CD4-positive, alpha-beta T cell treated with Interleukin-4 for 4 hours (primary cell): Measurements from ENCODE around the gene SLC4A5.

ENCODE experiments used
- DNase-seq: peaks from one replicate; pipeline ENCODE4 v3.0.0-alpha.2; 2020

Gene SLC4A5, protein sequence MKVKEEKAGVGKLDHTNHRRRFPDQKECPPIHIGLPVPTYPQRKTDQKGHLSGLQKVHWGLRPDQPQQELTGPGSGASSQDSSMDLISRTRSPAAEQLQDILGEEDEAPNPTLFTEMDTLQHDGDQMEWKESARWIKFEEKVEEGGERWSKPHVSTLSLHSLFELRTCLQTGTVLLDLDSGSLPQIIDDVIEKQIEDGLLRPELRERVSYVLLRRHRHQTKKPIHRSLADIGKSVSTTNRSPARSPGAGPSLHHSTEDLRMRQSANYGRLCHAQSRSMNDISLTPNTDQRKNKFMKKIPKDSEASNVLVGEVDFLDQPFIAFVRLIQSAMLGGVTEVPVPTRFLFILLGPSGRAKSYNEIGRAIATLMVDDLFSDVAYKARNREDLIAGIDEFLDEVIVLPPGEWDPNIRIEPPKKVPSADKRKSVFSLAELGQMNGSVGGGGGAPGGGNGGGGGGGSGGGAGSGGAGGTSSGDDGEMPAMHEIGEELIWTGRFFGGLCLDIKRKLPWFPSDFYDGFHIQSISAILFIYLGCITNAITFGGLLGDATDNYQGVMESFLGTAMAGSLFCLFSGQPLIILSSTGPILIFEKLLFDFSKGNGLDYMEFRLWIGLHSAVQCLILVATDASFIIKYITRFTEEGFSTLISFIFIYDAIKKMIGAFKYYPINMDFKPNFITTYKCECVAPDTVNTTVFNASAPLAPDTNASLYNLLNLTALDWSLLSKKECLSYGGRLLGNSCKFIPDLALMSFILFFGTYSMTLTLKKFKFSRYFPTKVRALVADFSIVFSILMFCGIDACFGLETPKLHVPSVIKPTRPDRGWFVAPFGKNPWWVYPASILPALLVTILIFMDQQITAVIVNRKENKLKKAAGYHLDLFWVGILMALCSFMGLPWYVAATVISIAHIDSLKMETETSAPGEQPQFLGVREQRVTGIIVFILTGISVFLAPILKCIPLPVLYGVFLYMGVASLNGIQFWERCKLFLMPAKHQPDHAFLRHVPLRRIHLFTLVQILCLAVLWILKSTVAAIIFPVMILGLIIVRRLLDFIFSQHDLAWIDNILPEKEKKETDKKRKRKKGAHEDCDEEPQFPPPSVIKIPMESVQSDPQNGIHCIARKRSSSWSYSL

DNA sequence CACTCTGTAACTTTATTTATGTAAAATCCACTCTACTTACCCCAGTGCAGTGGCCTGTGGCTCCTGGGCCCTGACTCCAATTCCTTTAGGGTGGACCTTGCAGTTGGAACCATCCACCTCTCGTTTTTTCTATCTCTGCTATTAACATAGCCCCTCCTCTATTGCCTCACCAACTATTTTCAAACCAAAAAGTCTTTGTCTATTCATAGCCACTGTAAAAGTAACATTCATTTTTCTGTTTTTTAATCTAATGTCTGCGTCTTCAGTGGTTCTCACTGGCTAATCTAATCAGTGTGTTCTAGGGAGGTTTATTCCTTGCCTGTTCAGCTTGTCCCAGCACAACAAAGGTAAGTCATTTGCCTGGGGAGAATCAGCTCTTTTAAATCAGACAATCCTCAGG is at the start of gene SLC4A5:
SLC4A5 (minus strand) TSS at position 101 of the 400 bp plus-strand sequence. CDS start 28,393 bp downstream, outside the sequence.
- DNase-seq, result no peak

DNA sequence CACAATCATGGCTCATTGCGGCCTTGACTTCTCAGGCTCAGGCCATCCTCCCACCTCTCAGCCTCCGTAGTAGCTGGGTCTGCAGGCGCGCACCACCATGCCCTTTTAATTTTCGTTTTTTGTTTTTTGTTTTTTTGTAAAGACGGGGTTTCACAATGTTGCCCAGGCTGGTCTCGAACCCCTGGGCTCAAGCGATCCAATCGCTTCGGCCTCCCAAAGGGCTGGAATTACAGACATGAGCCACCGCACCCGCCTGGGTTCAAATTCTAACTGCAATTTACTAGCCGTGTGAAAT is 49.2 kb upstream of the SLC4A5 start:
- no peak for DNase-seq

DNA sequence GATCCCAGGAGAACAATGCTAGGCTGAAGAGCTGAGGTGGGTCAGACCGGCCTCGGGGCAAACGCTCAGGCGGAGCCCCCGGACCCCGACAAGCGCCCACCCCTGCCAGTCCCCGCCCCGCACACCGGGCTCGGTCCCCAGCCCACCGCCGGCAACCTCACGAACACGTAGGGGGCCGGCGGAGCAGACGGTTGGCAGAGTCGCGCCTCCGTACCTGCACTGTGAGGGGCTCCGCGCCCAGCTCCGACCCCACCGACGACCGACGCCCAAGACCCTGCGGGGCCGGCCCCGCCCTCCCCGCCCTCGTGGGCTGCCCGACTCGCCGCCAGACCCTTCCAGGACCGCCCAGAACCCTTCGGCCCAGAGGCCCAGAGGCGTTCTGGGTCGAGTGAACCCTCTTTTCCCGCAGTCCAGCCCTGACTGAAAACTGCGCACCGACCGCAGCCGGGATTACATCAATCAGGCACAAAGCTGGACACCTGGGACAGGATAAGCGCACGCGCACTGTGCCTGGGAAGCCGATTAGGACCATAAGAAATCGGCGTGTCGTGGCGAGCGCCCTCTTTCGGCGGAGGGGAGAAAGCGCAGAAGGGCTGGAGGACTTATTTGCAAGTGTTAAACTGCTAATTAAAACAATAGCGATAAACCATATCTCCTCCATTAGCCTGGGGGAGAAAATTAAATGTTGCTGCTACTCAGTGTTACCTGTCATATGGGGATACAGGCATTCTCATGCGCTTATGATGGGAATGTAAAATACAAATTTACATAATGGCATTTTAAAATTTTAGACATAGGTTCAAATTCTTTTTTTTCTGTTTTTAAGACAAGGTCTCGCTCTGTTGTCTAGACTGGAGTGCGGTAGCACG is 48.6 kb upstream of the SLC4A5 start:
- DNase-seq, result peak; percentile 94

DNA sequence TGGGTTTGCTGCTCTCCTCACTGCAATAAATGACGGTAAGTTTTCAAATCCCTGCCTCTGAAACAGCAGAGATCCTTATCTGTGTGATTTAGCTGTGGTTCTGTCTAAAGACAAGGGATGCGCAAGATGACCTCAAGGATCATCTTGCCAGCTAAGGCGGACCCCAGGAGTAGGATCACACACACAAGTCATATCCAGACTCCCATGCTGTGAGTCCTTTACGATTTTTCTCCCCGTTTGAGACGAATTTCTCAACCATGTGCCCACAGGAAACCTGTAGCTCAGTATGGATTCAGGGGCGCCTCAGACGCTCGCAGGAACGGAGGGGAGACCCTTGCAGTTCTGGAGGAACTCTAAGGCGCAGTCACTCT is 48.0 kb upstream of the SLC4A5 start:
- no peak for DNase-seq

DNA sequence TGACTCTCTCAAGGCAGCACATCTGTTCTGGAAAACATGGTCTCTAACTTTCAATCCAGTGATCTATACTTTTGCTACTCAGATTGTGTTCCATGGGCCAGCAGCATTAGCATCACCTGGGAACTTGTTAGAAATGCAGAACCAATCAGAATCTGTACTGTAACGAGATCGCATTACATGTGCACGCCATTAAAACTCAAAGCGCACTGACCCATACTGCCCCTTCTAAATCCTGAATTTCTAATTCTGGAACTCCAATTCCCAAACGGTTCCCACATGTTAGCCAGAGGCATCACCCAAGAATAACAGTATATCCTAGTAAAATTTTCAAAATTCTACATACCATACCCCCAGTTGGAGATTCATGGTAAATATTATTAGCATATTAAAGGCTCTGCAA is 47.4 kb upstream of the SLC4A5 start:
- no peak for DNase-seq

DNA sequence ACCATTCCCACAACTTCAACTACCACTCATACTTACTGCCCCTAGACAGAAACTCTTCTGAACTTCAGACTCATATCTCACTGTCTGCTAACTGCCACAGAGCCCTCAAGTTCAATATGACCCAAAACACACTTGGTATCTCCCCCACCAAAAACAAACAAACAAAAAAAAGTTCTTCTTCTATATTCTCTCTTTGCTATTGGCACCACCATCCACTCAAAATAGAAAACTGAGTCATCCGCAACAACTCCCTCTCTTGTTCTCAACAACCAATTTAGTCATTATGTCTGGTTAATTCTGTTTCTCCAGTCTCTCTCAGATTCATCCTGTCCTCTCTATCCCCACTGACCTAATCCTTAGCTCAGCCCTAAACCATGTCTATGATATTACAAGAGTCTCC is 44.1 kb upstream of the SLC4A5 start:
- no peak for DNase-seq

DNA sequence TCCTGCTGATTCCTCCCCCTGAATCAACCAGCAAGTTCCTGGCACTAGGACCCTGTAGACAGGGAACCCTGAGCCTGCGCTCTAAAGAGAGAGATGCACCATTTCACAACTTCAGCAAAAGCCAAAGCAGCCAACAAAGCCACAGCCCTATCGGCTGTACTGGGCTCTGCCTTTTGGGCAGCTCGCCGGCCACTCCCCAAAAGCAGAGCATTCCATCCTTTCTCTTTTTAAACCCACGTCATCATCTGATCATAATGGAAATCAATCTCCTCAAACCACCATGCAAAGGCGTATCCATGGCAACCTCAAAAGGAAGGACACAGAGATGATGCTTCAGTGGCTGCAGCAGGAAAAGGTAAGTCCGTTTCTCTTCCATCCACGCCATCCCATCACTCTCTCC is 42.2 kb upstream of the SLC4A5 start:
- DNase-seq, result no peak

DNA sequence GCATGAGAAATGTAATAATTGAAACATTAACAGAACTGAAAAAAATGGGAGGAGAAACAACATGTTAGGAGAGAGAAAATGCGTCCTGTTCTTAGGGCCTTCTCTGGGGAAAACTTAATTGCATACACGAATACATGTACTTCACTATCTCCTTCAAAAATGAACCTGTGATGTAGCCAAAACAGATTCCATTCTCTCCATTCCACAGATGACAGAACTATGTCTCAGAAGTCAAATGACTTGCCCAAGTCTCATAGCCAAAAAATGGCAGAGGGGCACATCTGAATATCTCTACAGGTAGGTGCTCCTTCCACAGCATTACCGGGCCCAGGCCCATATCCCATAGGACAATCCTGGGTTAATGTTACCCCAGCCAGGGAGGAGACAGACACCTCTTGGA is 40.8 kb upstream of the SLC4A5 start:
- DNase-seq, result no peak

DNA sequence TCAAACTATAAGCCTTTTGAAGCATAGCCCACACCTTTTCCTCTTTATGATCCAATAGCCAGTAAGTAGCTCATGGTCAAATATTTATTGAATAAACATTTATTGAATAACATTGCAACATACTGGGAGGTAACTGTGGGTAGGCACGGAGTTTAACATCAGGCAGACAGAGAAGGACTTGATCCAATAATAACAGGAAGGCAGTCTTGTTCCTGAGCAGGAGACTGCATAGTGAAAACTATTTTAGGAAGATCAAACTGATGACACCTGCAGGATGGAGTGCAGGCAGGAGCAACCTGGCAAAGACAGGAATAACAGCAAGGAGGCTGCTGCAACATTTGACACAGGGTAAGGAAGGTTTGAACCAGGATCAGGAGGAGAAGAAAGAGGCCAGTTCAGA is 40.0 kb upstream of the SLC4A5 start:
- no peak for DNase-seq

DNA sequence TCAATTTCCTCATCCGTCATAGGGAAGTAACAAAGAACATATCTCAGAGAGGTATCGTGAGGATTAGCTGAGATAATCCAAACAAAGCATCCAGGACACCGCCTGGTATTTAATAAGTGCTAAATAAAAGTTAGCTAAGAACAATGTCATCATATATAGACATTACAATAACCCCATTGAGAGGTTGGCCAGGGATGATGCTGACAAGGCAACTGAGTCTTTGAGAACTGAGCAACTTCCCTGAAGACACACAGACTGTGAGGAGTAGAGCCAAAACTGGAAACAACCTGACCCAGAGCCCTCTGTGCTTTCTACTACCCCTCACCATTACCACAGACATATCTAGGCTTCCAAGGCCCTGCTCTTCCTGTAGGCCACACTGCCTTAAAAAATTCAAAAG is 38.5 kb upstream of the SLC4A5 start:
- DNase-seq, result no peak

DNA sequence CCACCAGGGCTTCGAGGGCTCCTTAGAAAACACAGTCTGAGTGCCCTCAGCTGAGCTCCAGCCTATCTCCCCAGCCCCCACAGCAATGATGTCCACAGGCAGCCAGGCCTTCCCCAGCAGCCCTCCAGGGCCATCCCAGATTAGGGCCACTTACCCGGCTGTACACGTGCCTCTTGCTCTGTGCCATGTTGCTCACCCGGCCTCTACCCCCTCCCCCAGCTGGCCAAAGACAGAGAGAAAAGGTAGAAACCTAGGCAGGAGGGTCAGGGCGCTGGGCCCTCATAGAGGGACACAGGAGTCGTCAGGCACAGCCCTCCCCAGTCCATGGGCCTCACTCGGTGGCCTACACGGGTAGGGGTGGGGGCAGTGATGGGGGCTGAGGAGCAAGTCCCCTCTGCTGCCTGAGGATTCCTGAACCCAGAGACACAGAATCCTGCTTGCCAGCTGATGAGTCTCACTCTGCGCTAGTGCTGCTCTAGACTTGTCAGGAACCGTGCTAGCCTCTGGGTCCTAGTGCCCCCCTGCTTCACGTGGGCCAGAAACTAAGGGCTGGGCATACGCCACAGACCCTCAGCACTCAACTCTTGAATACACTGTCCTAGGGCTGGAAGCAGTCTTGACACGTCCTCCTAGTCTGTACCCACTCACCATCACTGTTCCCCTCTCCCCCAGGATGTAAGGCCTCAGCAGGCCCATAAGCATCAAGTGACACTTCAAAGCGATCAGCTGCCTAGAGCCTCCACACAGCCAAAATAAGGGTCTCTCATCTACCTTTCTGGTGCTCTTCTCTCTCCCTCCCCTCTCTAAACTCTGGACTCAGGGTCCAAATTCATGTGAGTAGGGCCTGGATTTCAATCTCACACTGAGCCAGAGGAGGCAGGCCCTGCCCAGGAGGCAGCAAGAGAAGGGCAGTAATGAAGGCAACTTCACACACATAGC is 36.9 kb upstream of the SLC4A5 start, which contains the start of gene DCTN1:
DCTN1 (minus strand) TSS at position 461 of the 939 bp plus-strand sequence; CDS start at position 187, 274 bp downstream.
- DNase-seq, result peak; percentile 26

DNA sequence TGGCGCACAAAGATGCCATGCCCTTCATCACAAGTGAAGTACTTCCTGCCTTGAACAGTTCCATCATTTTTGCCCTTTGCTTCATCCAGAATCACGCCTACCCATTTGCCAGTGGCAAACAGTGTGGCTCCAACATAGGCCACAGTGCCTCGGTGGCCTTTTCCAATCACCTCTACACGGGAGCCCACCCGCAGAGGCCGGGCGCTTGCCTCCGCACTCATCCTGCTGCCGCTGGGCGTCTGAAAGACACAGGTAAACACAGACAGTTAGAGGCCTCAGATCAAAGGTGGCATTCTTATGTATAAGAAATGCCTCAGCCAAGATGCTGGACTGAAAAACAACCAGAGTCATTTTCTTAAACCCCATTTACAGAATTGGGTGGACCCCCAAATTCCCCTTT is 34.8 kb upstream of the SLC4A5 start:
- no peak for DNase-seq

DNA sequence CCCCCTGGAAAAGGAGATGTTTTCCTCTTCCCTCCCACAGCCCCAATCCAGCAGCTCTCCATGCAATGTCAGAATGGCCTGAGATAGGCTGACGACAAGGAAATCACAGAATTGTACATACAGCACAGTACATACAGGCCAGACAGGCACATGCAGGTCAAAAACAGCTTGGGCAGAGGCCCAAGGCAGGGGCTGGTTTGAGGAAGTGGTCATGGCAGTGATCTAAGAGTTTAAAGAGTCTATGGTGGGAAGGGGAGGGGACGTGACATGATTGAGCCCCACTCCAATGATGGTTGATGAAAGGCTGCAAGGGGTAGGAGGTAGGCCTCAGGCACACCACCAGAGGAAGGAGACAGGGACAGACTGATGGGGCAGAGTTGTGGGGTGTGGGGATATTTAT is 32.6 kb upstream of the SLC4A5 start:
- no peak for DNase-seq

DNA sequence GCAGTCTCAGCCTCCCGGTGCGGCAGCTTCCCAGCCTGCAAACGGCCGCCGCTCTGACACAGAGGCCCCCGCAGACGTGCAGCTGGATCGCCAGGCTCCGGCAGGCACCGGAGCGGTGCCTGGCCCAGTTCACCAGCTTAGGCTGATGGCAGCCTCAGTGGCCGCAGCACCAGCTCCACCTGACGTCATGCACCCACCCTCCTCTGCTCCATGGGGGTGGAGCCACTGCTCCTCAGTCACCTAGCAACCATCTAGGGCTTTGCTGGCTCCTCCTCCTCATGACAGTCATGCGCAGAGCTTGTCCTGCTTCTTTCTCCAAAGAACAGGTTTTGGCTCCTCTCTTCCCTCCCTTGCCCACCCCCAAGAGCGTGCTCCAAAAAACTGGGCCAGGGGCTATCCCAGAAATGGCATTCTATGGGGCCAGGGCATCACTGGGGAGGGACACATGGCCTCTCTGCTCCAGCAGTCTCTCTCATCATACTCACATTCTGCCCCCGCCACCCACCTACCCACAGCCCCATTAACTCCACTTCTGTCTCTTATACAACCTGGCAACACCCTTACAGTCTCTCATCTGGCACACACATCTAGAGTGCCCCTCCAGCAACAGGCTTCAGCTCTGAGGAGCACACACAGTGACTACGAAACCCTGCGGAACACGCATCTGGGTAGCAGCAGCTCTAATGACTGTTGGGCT is 31.4 kb upstream of the SLC4A5 start:
- DNase-seq, result no peak

DNA sequence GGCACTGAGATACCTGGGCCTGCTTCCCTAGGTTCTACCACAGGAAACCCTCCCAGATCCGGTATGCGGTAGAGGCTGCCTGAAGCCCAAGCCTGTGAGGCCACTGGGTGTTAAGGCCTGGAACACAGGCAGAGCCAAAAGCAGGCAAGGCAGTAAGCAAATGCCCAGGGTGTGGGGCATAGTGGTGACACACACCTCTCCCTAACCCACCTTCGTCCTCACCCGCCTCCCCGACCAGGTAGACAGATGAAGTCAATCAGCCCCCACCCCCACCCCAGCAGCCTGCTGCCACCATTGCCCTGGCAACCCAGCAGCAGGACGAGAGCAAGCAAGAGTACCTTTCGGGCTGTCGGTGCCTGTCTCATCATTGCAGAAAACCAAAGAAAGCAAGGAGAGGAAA is 30.8 kb upstream of the SLC4A5 start:
- no peak for DNase-seq

DNA sequence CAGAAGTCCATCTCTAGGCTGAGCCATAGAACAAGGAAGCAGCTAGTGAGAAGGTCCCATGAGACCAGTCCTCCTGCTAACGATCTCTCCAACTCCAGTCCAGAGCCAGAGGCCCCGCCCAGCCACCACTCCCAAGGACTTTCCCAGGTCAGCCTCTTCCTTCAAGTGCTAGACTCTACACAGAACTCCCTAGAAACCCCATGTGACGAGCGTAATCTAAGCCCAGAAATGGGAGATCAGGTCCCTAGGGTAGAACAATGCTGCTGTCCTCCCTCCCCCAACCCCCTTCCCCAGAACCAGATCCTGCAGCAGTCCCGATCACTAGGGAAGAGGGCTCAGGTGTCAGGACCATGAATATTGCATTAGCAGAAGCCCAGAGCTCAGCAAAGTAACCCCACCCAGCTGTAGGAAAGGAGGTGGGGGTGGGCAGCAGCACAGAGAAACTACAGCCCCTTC is 30.0 kb upstream of the SLC4A5 start:
- no peak for DNase-seq

DNA sequence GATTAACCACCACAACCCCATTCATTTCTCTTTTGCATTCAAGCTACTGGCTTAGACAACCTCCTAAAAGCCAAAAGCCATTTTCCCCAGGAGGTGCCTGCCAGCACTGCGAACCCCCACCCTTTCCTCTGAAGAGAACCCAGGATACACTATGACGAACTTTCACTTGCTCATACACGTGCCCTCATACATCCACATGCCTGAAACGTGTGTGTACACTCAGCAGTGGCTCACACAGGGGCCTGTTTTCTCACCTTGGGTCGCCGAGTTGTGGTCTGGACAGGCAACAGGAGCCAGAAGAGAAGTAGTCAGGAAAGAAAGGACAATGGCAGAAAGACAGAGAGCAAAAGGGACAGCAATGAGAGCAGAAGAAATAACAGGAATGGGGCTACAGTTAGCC is 29.5 kb upstream of the SLC4A5 start:
- no peak for DNase-seq

DNA sequence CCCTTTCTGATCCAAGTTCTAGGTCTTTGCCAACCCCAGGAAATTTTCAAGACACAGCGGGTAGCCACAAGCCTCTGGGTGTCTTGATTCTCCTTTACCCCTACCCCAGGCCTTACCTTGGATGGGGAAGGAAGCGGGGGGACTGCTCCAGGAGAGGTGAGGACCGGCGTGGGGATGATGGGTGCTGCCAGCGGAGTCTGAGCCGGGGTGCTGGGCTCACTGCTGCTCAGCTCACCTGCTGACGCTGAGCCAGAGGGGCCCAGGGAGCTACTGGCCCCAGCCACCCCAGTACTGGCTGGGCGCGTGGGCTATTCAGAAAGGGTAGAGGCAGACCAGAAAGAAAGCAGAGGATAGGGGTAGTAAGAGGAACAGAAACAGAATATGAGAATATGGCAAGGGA is 28.2 kb upstream of the SLC4A5 start:
- no peak for DNase-seq

DNA sequence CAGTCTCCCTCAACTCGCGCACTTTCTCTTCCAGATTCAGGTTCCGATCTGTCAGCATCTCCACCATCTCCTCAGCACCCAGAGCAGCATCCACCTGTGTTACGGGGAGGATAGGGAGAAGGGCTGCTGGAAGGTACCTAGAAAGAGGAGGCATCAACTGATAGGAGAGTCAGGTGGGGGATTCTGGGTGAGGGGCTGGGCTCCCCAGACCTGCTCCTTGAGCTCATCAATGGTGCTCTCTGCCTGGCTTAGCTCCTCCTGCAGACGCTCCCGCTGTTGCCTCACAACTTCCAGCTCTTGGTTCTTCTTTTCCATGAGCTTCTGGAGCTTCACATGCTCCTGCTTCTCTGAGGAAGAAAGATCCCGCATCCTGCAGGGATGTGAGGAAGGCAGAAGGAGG is 26.8 kb upstream of the SLC4A5 start:
- DNase-seq, result no peak

DNA sequence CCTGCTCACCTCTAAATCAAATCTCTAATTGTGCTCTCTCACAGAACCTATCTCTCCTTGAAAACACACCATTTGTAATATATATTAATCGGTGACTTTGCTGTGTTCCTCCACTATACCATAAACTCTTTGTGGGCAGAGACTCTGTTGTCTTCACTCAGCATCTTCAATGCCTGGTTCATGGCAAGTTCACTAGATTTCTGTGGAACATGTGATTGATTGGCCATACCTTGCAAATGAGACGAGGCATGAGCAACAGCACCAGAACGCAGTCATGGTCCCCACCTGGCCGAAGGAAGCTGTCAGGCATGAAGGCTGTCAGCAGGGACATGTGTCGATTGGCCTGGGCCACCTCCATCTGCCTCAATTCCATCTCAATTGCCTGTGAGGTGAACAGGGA is 25.3 kb upstream of the SLC4A5 start:
- DNase-seq, result no peak

DNA sequence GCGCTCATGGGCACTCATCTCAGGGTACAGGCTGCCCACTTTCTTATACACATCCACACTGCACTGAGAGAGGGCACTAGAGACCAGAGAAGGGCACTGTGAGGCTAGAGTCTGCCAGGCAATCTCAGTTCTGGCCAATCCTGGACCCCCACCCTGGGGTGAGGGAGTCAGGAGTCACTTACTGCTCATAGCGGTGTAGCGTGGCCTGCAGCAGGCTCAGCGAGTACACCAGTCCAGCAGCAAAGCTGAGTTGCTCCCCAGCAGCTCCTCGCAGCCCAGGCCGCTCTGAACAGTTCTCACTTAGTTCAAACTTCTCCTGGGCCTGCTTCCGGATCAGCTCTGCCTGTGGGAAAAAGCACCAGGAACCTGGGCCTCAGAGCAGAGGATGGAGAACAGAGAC is 24.6 kb upstream of the SLC4A5 start:
- DNase-seq, result no peak
